GM19467 (cell line): Measurements from ENCODE around the gene QPRT.
"Not testable (repeated sequence)": the region's sequence is repeated elsewhere in the genome, so short reads cannot be mapped to it uniquely, and the experiment has no call there.

Experiments
- ATAC-seq: cut with Tn5 transposase; IDR thresholded peaks from one replicate; pipeline ENCODE4 v1.9.1; 2021; ENCODE audit warnings: mild to moderate bottlenecking, moderate library complexity; ENCODE audit not compliant: unreplicated experiment

Gene QPRT

DNA sequence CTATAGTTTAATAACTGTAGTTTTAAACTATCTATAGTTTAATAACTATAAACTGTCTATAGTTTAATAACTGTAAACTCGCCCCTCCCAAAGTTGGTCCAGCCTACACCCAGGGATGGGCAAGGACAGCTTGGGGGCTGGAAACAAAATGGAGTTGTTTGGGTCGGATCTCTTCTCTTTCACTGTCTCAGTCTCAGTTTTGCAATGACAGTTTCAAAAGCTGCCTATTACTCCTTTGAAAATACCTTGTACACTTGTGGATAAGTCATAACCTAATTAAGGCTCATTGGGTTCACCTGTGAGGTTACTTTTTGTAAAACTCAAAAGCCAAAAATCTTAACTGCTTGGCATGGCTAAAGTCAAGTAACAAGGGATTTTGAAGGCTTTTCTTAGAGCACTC, 35.4 kb downstream of the QPRT start:
- no peak for ATAC-seq

GRCh38 chr16:29714972-29715371, 36.0 kb downstream of the QPRT start:
- no peak for ATAC-seq

GRCh38 chr16:29717113-29717512, 38.1 kb downstream of the QPRT start:
- ATAC-seq = no peak

DNA sequence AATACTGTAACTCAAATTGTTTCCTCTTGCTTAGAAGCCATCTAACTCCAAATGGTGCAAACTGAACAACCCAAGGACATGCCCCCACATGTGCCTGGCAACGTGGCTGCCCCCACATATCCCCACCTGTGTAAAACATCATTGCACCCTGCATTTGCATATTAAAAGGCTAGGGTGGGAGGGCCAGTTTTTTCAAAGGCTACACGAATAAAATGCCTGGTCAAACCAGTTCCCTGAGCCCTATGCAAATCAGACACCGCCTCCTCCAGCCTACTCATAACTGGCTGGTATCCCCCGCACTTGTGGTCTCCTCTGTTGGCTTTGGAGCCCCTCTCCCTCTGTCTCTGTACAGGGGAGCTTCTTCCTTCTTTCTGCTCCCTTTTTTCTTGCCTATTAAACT, 40.1 kb downstream of the QPRT start:
- no peak for ATAC-seq

GRCh38 chr16:29720703-29721102, 41.7 kb downstream of the QPRT start:
- no peak for ATAC-seq

DNA sequence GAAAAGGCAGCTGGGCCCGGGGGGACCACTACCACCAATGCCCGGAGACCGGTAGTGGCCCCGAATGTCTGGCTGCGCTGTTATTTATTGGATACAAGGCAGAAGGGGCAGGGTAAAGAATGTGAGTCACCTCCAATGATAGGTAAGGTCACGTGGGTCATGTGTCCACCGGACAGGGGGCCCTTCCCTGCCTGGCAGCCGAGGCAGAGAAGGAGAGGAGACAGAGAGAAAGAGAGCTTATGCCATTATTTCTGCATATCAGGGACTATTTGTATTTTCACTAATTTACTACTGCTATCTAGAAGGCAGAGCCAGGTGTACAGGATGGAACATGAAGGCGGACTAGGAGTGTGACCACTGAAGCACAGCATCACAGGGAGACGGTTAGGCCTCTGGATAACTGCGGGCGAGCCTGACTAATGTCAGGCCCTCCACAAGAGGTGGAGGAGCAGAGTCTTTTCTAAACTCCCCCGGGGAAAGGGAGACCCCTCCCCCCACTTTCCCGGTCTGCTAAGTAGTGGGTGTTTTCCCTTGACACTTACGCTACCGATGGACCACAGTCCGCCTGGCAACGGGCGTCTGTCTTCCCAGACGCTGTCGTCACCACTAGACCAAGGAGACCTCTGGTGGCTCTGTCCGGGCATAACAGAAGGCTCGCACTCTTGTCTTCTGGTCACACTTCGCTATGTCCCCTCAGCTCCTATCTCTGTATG, 42.3 kb downstream of the QPRT start:
- not testable (repeated sequence) for ATAC-seq

DNA sequence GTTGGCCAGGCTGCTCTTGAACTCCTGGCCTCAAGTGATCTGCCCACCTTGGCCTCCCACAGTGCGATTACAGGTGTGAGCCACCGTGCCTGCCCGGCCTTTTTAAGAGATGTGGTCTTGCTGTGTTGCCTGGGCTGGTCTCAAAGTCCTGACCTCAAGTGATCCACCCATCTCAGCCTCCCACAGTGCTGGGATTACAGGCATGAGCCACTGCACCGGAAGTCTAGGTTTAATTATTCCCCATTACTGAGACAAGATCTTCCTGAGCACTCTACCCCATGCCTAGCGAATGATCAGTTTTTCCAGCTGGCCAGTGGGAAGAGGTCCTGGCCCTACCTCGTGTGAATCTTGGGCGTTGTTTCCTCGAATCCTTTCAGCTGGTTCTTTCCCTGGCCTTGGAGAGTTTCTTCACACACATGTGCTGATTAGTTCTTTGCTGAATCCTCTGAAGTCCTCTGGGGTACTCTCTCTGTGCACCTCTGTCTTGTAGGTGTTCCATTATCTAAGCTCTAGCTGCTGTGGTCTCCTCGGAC, 47.9 kb downstream of the QPRT start:
- ATAC-seq = no peak

GRCh38 chr16:29727452-29727851, 48.5 kb downstream of the QPRT start:
- no peak for ATAC-seq

DNA sequence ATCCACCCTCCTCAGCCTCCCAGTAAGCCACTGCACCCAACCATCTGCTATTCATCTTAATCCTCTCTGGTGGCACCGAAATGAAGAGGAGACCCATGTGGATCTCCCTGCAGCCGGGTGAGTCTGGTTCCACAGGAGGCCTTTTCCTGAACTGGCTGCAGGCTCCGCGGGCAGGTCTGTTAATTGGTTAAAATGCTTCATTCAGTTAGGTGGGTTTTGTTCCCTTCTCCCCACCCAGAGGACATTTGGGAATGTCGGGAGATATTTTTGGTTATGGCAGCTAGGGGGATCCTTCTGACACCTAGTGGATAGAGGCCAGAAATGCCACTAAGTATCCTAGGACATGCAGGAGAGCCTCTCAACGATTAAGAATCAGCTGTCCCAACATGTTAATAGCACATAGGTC, 50.1 kb downstream of the QPRT start:
- ATAC-seq = no peak

DNA sequence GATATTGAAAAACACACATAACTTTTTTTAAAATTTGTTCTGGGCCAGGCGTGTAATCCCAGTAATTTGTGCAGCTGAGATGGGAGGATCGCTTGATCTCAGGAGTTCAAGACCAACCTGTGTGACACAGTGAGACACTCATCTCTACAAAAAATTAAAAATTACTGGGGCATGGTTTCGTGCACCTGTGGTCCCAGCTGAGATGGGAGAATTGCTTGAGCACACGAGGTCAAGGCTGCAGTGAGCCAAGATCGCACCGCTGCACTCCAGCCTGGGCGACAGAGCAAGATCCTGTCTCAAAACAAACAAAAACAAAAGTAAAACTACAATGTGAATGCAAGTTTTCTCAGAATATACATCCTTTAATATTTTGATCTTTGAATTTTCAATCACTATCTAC, 51.7 kb downstream of the QPRT start:
- ATAC-seq = no peak

DNA sequence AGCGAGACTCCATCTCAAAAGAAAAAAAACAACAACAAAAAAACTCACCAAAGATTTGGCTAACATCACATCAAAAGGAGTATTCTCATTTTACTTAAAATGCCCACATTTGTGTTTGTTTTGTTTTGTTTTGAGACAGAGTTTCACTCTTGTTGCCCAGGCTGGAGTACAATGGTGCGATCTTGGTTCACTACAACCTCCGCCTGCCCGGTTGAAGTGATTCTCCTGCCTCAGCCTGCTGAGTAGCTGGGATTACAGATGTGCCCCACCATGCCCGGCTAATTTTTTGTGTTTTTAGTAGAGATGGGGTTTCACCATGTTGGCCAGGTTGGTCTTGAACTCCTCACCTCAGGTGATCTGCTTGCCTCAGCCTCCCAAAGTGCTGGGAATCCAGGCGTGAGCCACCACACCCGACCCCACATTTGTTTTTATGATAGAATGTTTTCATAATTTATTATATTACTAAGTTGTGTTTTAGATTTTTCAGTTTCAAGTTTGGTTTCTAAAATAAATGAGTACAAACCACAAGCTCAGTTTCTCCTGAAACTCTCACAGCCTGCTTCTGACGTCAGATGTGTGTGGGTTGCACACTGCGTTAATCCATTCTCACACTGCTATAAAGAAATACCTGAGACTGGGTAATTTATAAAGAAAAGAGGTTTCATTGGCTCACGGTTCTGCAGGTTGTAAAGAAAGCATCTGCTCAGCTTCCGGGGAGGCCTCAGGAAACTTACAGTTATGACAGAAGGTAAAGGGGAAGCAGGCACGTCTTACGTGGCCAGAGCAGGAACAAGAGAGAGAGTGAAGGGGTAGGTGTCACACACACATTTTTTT, 53.0 kb downstream of the QPRT start:
- ATAC-seq = not testable (repeated sequence)

DNA sequence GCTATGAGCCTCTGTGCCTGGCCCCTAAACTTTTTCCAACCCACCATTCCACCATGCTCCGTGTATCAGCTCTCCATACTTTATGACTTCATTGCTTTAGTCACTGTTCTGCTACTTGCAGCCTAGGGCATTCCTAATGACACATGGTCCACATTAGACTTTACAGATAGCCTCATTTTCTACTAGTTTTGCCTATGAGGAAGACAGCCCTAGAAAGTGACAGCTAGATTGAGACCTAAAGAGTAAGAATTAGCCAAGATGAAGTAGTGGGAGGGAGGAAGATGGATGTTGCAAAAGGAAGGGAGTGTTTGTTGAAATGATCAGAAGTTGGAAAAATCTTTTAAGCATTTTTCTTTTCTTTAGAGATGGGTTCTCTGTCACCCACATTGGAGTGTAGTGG, 55.8 kb downstream of the QPRT start:
- no peak for ATAC-seq

DNA sequence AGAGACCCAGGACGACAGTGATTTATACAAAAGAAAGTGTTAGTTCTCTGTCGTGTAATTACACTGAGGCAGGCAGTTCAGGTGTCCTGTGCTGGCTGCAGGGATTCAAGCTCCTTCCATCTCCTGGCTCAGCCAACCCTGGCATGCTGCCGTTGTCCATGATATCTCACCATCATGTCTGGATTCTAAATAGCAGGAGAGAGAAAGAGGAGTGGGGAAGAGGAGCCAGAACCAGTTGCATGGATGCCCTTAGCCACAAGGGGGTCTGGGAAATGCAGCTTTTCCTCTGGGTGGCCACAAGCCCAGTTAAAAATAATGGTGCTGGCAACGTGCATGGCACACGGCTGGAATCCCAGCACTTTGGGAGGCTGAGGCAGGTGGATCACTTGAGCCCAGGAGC, 57.1 kb downstream of the QPRT start:
- ATAC-seq = no peak

GRCh38 chr16:29736764-29737163, 57.8 kb downstream of the QPRT start:
- ATAC-seq = no peak

DNA sequence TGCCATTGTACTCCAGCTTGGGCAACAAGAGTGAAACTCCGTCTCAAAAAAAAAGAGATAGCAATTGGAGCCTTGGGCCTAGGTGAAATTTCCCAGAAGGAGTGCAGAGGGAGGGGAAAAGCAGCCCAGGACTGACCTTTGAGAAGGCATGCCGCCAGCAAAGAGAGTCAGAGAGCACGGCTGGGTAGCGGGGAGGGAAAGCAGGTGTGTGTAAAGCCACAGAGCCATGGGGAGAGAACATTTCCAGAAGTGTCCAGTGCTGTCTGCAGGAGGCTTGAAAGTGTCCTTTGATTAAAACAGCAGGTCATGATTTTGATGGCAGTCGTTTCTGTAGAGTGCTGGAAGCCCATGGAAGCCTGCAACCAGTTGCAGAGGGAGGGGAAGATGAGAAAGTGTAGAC, 58.7 kb downstream of the QPRT start:
- no peak for ATAC-seq

DNA sequence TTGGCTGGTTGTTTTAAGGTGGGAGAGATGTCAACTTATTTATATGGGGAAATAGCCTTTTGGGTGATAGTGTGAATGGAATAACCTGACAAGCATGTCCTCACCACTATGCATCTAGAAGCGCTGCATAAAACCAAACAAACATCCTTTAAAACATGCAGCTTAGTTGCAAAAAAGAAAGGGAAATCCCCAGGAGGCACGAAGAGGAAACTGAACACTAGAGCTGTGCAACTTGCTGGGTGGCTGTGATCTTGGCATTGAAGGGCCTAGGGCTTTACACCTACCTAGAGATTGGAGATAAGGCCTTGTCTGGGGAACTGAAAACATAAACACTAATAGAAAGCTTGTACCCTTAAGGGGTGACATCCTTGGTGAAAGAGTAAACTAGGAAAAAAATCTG, 59.5 kb downstream of the QPRT start:
- no peak for ATAC-seq

DNA sequence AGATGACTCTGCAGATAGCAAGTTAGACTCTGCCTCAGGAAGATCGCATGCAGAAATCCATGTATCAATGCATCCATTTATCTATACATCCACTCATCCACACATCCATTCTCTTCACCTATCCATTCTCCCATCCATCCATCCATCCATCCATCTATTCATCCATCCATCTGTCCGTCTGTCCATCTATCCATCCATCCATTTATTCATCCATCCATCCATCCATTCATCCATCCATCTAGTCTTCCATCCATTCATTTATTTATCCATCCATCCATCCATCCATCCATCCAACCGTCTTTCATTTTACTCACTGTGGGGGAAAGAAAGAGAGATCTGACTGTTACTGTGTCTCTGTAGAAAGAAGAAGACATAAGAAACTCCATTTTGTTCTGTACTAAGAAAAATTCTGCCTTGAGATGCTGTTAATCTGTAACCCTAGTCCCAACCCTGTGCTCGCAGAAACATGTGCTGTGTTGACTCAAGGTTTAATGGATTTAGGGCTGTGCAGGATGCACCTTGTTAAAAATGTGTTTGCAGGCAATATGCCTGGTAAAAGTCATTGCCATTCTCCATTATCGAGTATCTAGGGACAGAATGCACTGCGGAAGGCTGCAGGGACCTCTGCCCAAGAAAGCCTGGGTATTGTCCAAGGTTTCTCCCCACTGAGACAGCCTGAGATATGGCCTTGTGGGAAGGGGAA, 61.1 kb downstream of the QPRT start:
- ATAC-seq = not testable (repeated sequence)

GRCh38 chr16:29740630-29741015, 61.6 kb downstream of the QPRT start:
- ATAC-seq = not testable (repeated sequence)

DNA sequence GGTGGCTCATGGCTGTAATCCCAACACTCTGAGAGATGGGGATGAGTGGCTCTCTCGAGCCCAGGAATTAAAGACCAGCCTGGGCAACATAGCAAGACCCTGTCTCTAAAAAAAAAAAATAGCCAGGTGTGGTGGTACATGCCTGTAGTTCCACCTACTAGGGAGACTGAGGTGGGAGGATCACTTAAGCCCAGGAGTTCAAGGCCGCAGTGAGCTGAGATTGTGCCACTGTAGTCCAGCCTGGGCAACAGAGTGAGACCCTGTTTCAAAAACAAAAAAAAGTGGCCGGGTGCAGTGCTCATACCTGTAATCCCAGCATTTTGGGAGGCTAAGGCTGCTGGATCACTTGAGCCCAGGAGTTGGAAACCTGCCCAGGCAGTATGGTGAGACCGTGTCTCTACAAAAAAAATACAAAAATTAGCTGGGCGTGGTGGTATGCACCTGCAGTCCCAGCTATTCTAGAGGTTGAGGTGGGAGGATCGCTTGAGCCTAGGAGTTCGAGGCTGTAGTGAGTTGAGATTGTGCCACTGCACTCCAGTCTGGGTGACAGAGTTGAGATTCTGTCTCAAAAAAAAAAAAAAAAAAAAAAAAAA, 63.8 kb downstream of the QPRT start:
- no peak for ATAC-seq

GRCh38 chr16:29743475-29743826, 64.5 kb downstream of the QPRT start:
- ATAC-seq = no peak

GRCh38 chr16:29743827-29744531, 65.0 kb downstream of the QPRT start:
- ATAC-seq = no peak
